WTC11 (cell line): ENCODE measurements around the gene SRXN1.

Experiments
- CREB1 ChIP-seq: sonication (generic); formaldehyde crosslinking; IDR thresholded peaks from 2 replicates; pipeline ENCODE4 v1.8.0; 2023; ENCODE audit warnings: mild to moderate bottlenecking, missing genetic modification reagents
- CREM ChIP-seq: sonication (generic); formaldehyde crosslinking; IDR thresholded peaks from 2 replicates; pipeline ENCODE4 v1.8.1; 2022; ENCODE audit warnings: mild to moderate bottlenecking, missing genetic modification reagents, moderate library complexity
- ESRRA ChIP-seq: sonication (generic); formaldehyde crosslinking; IDR thresholded peaks from 2 replicates; pipeline ENCODE4 v1.8.1; 2022; ENCODE audit warnings: mild to moderate bottlenecking, missing genetic modification reagents, borderline replicate concordance
- JUN ChIP-seq: sonication (generic); formaldehyde crosslinking; IDR thresholded peaks from 2 replicates; pipeline ENCODE4 v1.8.0; 2023; ENCODE audit warnings: mild to moderate bottlenecking, missing genetic modification reagents
- RELA ChIP-seq: sonication (generic); formaldehyde crosslinking; IDR thresholded peaks from 2 replicates; pipeline ENCODE4 v1.8.1; 2022; ENCODE audit warnings: missing genetic modification reagents, mild to moderate bottlenecking, borderline replicate concordance
- ZNF138 ChIP-seq: sonication (generic); formaldehyde crosslinking; conservative IDR thresholded peaks from 2 replicates; pipeline ENCODE4 v1.8.1; 2022; ENCODE audit warnings: mild to moderate bottlenecking, moderate library complexity, missing genetic modification reagents
- ZNF263 ChIP-seq: sonication (generic); formaldehyde crosslinking; IDR thresholded peaks from 2 replicates; pipeline ENCODE4 v1.8.1; 2022; ENCODE audit warnings: low read depth, mild to moderate bottlenecking, moderate library complexity, missing genetic modification reagents
- TF ChIP-seq, protein P1 (sequence below): sonication (generic); formaldehyde crosslinking; IDR thresholded peaks from 2 replicates; pipeline ENCODE4 v1.8.1; 2022; ENCODE audit warnings: low read depth, missing genetic modification reagents, borderline replicate concordance
- TF ChIP-seq, protein P2 (sequence below): fragments of 200-600 bp; IDR thresholded peaks from 2 replicates; pipeline ENCODE4 v1.8.0; 2022; ENCODE audit warnings: antibody characterized with exemption
- TF ChIP-seq, protein P3 (sequence below): sonication (generic); formaldehyde crosslinking; IDR thresholded peaks from 2 replicates; pipeline ENCODE4 v1.8.1; 2022; ENCODE audit warnings: mild to moderate bottlenecking, moderate library complexity, missing genetic modification reagents
- TF ChIP-seq, protein P4 (sequence below): sonication (generic); formaldehyde crosslinking; IDR thresholded peaks from 2 replicates; pipeline ENCODE4 v1.8.0; 2022; ENCODE audit warnings: mild to moderate bottlenecking, missing genetic modification reagents

DNA sequence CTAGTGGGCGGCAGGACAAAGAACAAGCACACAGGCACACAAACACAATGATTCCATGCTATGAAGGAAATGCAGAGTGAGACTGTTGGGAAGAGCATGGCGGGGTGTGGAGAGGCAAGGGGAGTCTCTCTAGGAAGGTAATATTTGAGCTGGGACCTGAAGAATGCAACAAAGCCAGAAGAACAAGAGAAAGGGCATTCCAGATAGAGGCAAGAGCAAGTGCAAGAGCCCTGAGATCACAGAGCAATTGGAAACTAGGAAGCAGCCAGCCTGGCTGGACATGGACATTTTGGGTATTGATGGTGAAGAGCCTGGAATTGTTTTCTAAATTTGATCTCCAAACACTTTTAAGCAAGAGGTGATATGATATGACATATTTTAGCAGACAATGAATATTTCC is 15.4 kb downstream of the SRXN1 start:
- TF ChIP-seq, protein P1, sequence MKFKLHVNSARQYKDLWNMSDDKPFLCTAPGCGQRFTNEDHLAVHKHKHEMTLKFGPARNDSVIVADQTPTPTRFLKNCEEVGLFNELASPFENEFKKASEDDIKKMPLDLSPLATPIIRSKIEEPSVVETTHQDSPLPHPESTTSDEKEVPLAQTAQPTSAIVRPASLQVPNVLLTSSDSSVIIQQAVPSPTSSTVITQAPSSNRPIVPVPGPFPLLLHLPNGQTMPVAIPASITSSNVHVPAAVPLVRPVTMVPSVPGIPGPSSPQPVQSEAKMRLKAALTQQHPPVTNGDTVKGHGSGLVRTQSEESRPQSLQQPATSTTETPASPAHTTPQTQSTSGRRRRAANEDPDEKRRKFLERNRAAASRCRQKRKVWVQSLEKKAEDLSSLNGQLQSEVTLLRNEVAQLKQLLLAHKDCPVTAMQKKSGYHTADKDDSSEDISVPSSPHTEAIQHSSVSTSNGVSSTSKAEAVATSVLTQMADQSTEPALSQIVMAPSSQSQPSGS, result no peak
- TF ChIP-seq, protein P2, sequence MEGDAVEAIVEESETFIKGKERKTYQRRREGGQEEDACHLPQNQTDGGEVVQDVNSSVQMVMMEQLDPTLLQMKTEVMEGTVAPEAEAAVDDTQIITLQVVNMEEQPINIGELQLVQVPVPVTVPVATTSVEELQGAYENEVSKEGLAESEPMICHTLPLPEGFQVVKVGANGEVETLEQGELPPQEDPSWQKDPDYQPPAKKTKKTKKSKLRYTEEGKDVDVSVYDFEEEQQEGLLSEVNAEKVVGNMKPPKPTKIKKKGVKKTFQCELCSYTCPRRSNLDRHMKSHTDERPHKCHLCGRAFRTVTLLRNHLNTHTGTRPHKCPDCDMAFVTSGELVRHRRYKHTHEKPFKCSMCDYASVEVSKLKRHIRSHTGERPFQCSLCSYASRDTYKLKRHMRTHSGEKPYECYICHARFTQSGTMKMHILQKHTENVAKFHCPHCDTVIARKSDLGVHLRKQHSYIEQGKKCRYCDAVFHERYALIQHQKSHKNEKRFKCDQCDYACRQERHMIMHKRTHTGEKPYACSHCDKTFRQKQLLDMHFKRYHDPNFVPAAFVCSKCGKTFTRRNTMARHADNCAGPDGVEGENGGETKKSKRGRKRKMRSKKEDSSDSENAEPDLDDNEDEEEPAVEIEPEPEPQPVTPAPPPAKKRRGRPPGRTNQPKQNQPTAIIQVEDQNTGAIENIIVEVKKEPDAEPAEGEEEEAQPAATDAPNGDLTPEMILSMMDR, result no peak
- TF ChIP-seq, protein P3, sequence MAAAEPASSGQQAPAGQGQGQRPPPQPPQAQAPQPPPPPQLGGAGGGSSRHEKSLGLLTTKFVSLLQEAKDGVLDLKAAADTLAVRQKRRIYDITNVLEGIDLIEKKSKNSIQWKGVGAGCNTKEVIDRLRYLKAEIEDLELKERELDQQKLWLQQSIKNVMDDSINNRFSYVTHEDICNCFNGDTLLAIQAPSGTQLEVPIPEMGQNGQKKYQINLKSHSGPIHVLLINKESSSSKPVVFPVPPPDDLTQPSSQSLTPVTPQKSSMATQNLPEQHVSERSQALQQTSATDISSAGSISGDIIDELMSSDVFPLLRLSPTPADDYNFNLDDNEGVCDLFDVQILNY, result no peak
- TF ChIP-seq CREM (no peak), JUN (CRISPR knock-in tag) (no peak), RELA (CRISPR knock-in tag) (no peak), CREB1 (CRISPR knock-in tag) (no peak), ESRRA (no peak), ZNF263 (CRISPR knock-in tag) (no peak), ZNF138 (CRISPR knock-in tag) (no peak)
- TF ChIP-seq, protein P4, sequence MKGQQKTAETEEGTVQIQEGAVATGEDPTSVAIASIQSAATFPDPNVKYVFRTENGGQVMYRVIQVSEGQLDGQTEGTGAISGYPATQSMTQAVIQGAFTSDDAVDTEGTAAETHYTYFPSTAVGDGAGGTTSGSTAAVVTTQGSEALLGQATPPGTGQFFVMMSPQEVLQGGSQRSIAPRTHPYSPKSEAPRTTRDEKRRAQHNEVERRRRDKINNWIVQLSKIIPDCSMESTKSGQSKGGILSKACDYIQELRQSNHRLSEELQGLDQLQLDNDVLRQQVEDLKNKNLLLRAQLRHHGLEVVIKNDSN (CRISPR knock-in tag), result no peak
